Naive thymus-derived CD4-positive, alpha-beta T cell (primary cell): Measurements from ENCODE around the gene TMEM98. TPM values are rescaled to one million over a fixed set of nuclear protein-coding genes. Genes with fewer than 3 reads are reported as not detected.
"Not testable (repeated sequence)": the region's sequence is repeated elsewhere in the genome, so short reads cannot be mapped to it uniquely, and the experiment has no call there.

ENCODE experiments used
- ATAC-seq: fragments of 150-1000 bp; cut with Tn5 transposase; 2 replicates; pipeline ENCODE4 v1.10.0; 2021; ENCODE audit warnings: mild to moderate bottlenecking, moderate library complexity
- CTCF ChIA-PET: fragments of 350-600 bp; sonication (Branson Sonifier 250); formaldehyde crosslinking; loops from one replicate; lab custom pipeline; 2021; ENCODE audit warnings: antibody characterized with exemption; lab: Charles Lee
- POLR2A ChIA-PET: fragments of 350-600 bp; sonication (Branson Sonifier 250); formaldehyde crosslinking; loops from one replicate; lab custom pipeline; 2021; ENCODE audit warnings: antibody characterized with exemption, inconsistent platforms; lab: Charles Lee
- DNase-seq, 9 donors: peaks; one replicate each; pipeline versions ENCODE4 v3.0.0 to v3.0.0-alpha.2; 2020 to 2022; ENCODE audit warnings: mixed read lengths in 1 of 9
- H3K27ac ChIP-seq: one replicate; pipeline ENCODE4 v1.7.0; 2013; ENCODE audit warnings: mild to moderate bottlenecking, low read depth, low read length, moderate library complexity
- H3K27me3 ChIP-seq, 2 donors: one replicate each; pipeline ENCODE4 v1.7.0; 2013; ENCODE audit warnings: low read length in 2 of 2, mild to moderate bottlenecking in 2 of 2, moderate library complexity in 2 of 2; ENCODE audit not compliant: control insufficient read depth in 2 of 2, insufficient read depth in 2 of 2
- H3K36me3 ChIP-seq, 3 experiments: 1 replicate in 2 of 3; 2 replicates in 1 of 3; pipeline ENCODE4 v1.7.0; 2013; ENCODE audit warnings: low read length in 3 of 3, mild to moderate bottlenecking in 3 of 3, moderate library complexity in 1 of 3; ENCODE audit not compliant: insufficient read depth in 3 of 3, control insufficient read depth in 2 of 3
- H3K4me1 ChIP-seq, 2 donors: one replicate each; pipeline ENCODE4 v1.7.0; 2013; ENCODE audit warnings: low read length in 2 of 2, mild to moderate bottlenecking in 2 of 2, moderate library complexity in 1 of 2; ENCODE audit not compliant: control insufficient read depth in 2 of 2, insufficient read depth in 2 of 2
- H3K4me3 ChIP-seq: 2 replicates; pipeline ENCODE4 v1.7.0; 2013; ENCODE audit warnings: mild to moderate bottlenecking, low read length
- H3K9me3 ChIP-seq, 3 experiments: 1 replicate in 2 of 3; 2 replicates in 1 of 3; pipeline ENCODE4 v1.7.0; 2013; ENCODE audit warnings: low read length in 3 of 3; ENCODE audit not compliant: control insufficient read depth in 2 of 3
- H3K27ac Mint-ChIP-seq, 9 donors: one replicate each; pipeline ENCODE4 v1.8.0; 2020 to 2022; ENCODE audit warnings: mixed read lengths in 9 of 9, mild to moderate bottlenecking in 8 of 9, moderate library complexity in 5 of 9, inconsistent platforms in 2 of 9
- H3K27me3 Mint-ChIP-seq, 5 donors: one replicate each; pipeline ENCODE4 v1.8.0; 2021 to 2022; ENCODE audit warnings: mixed read lengths in 5 of 5, mild to moderate bottlenecking in 1 of 5
- H3K36me3 Mint-ChIP-seq, 5 donors: one replicate each; pipeline ENCODE4 v1.8.0; 2020 to 2022; ENCODE audit warnings: mixed read lengths in 5 of 5, mild to moderate bottlenecking in 3 of 5, inconsistent platforms in 1 of 5
- H3K4me1 Mint-ChIP-seq, 7 donors: one replicate each; pipeline ENCODE4 v1.8.0; 2020 to 2022; ENCODE audit warnings: mixed read lengths in 7 of 7, mild to moderate bottlenecking in 3 of 7, inconsistent platforms in 1 of 7
- H3K4me3 Mint-ChIP-seq, 10 donors: one replicate each; pipeline ENCODE4 v1.8.0; 2020 to 2022; ENCODE audit warnings: mild to moderate bottlenecking in 10 of 10, mixed read lengths in 10 of 10, moderate library complexity in 6 of 10, inconsistent platforms in 2 of 10
- H3K9me3 Mint-ChIP-seq, 11 donors: one replicate each; pipeline ENCODE4 v1.8.0; 2020 to 2022; ENCODE audit warnings: mixed read lengths in 11 of 11, mild to moderate bottlenecking in 4 of 11, inconsistent platforms in 1 of 11, moderate library complexity in 1 of 11
- intact Hi-C, 2 donors: fragments of 100-400 bp; cut with micrococcal nuclease; formaldehyde crosslinking; loops; one replicate each; pipeline ENCODE4 v1.15.1; 2023
- polyA plus RNA-seq, 2 donors: library from polyadenylated mRNA; unstranded; fragments of 300-500 nt; fragmentation: Illumina TruSeq; gene quantifications; one replicate each; pipeline ENCODE4 v1.2.3, GENCODE V29; 2021
- total RNA-seq, 6 experiments: library from RNA in 5 of 6; stranded (reverse) in 5 of 6; gene quantifications; 1 replicate in 5 of 6; 2 replicates in 1 of 6; pipeline ENCODE4 v1.2.3 and lab custom pipeline; 2021 to 2026

TMEM98 gene
- total and polyA plus RNA-seq, 7 experiments from 2014 or later, result 0.73 to 1.6 TPM; not detected in 5

DNA sequence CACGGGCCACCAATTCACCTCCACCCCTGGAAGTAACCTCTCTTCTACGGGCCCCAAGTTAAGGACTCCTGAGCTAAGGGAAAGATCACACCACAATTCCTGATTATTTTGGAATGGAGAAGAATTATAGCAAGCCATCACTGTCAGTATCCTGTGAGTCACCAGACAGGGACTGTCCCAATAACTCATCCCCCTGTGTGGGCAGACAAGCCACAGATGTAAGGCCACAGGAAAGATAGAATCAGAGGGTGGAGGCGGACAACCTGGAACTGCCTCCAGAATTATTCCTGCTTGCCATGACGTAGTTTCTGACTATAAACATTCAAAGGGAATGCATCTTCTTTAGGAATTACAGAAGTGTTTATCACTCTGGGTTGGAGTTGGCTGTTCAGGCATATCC, 45.2 kb upstream of the TMEM98 start:
- Mint-ChIP-seq H3K9me3 (peaks cover 0 to 2% (median 0%) of the 10 kb centered on the region in 11 donors), H3K27ac (no peak overlapping the region), H3K27me3 (peaks cover 6 to 41% (median 30%) of the 10 kb centered on the region in 5 donors), H3K36me3 (no peaks in the 10 kb centered on the region), H3K4me3 (no peak overlapping the region), H3K4me1 (peaks cover 0 to 2% (median under 1%) of the 10 kb centered on the region in 7 donors)
- Histone ChIP-seq H3K4me3 (no peak overlapping the region), H3K9me3 (no peaks in the 10 kb centered on the region), H3K4me1 (no peaks in the 10 kb centered on the region), H3K36me3 (no peaks in the 10 kb centered on the region), H3K27ac (no peak overlapping the region), H3K27me3 (peaks cover 0 to 4% of the 10 kb centered on the region in 2 donors)
- ChIA-PET POLR2A (no interaction called here), CTCF (no interaction called here)
- DNase-seq, result peak in 1 of 9 donors; percentile 57
- intact Hi-C loops, result no loop called here
- ATAC-seq, result no peak

GRCh38 chr17:32886951-32887350, 41.0 kb upstream of the TMEM98 start:
- H3K4me1 ChIP-seq, H3K9me3 ChIP-seq, H3K36me3 ChIP-seq, H3K9me3 Mint-ChIP-seq, H3K4me1 Mint-ChIP-seq, POLR2A ChIA-PET, H3K4me3 Mint-ChIP-seq, intact Hi-C loops, ATAC-seq, CTCF ChIA-PET, DNase-seq, H3K27me3 ChIP-seq, H3K4me3 ChIP-seq, H3K27ac Mint-ChIP-seq, H3K36me3 Mint-ChIP-seq, H3K27ac ChIP-seq: not testable (repeated sequence)
- peaks cover 6 to 26% (median 22%) of the 10 kb centered on the region in 5 donors for H3K27me3 Mint-ChIP-seq

GRCh38 chr17:32887410-32887809, 40.5 kb upstream of the TMEM98 start:
- H3K9me3 Mint-ChIP-seq, H3K4me1 Mint-ChIP-seq, H3K27me3 ChIP-seq, H3K4me3 Mint-ChIP-seq, POLR2A ChIA-PET, H3K9me3 ChIP-seq, H3K4me3 ChIP-seq, ATAC-seq, H3K36me3 Mint-ChIP-seq, CTCF ChIA-PET, H3K36me3 ChIP-seq, H3K4me1 ChIP-seq, DNase-seq, H3K27ac Mint-ChIP-seq, intact Hi-C loops, H3K27ac ChIP-seq: not testable (repeated sequence)
- peaks cover 6 to 23% (median 21%) of the 10 kb centered on the region in 5 donors for H3K27me3 Mint-ChIP-seq

GRCh38 chr17:32894245-32894644, 33.7 kb upstream of the TMEM98 start:
- Histone ChIP-seq H3K4me1 (no peaks in the 10 kb centered on the region), H3K4me3 (no peak overlapping the region), H3K9me3 (no peaks in the 10 kb centered on the region), H3K27me3 (no peaks in the 10 kb centered on the region), H3K36me3 (no peaks in the 10 kb centered on the region), H3K27ac (no peak overlapping the region)
- no peak for DNase-seq
- Mint-ChIP-seq H3K9me3 (peaks cover 0 to 3% (median 0%) of the 10 kb centered on the region in 11 donors), H3K27me3 (peaks cover 4 to 24% (median 13%) of the 10 kb centered on the region in 5 donors), H3K36me3 (no peaks in the 10 kb centered on the region), H3K4me3 (no peak overlapping the region), H3K4me1 (no peaks in the 10 kb centered on the region), H3K27ac (no peak overlapping the region)
- CTCF ChIA-PET, result no interaction called here
- POLR2A ChIA-PET, result no interaction called here
- ATAC-seq, result no peak
- intact Hi-C loops, result no loop called here

DNA sequence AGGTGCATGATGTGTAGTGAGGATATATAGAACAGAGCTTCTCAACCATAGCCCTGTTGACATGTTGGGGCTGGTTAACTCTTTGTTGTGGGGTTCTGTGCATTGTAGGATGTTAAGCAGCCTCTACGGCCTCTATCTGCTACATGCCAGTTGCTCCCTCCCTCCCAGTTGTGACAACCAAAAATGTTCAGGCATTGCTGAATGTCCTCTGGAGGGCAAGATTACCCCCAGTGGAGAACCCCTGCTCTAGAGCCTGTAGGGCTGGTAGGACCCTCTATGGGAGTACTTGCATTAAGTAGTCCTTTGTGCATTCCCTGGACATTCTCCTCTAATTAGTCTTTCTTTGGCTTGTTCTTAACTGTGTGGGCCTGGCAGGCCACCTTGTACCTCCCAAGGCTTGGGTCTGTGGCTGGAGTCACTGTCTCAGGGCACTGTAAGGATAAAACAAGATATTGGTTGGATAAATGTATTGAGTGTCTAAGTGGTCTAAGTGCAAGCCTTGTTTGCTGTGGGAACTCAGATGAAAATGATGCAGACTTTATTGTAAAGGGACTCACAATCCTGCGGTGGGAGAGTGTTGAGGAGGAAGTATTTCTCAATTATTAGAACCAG, 31.2 kb upstream of the TMEM98 start:
- peaks cover 0 to 3% (median 0%) of the 10 kb centered on the region in 11 donors for H3K9me3 Mint-ChIP-seq
- intact Hi-C loops, result no loop called here
- no peaks in the 10 kb centered on the region for H3K36me3 Mint-ChIP-seq
- H3K27me3 Mint-ChIP-seq, result peaks cover 5 to 30% (median 13%) of the 10 kb centered on the region in 5 donors
- Histone ChIP-seq H3K27ac (no peak overlapping the region), H3K36me3 (no peaks in the 10 kb centered on the region), H3K9me3 (no peaks in the 10 kb centered on the region), H3K27me3 (no peaks in the 10 kb centered on the region), H3K4me3 (no peak overlapping the region), H3K4me1 (no peaks in the 10 kb centered on the region)
- H3K4me1 Mint-ChIP-seq, result no peaks in the 10 kb centered on the region
- no peak overlapping the region for H3K27ac Mint-ChIP-seq
- no peak overlapping the region for H3K4me3 Mint-ChIP-seq
- DNase-seq, result no peak
- ChIA-PET CTCF (no interaction called here), POLR2A (no interaction called here)
- no peak for ATAC-seq

DNA sequence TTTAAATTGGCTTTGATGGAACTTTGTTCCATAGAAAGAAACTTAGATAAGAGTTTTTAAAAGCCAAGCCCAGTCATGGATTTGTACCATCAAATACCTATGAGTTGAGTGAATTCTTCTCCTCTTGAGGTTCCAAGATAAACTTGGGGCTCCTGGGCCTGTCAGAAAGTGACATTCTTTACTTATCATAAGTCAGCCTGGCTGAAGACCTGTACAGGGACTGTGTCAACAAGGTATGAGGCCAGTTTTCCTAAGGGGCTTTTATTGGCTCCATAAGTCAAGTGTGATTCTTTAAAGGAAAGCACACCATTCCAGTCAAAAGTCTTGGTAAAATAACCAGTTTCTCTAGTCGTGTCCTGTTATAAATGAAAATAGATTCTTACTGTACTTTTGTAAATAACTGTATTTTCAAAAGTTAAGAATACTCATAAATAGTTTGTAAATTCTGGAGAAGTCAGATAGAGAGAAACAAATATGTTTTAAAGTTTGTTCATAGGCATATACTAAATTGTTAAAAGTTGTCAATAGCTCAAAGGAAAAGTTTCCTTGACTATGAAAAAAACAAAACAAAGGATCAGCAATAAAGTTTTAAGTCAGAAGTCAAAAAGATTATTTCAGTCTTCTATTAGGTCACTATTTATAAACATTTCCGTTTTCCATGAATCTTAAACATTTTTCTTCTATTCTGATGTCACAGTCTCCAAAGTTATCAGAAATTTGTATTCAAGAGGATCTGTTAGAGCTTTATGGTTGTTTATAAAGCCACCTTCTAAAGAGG, 28.5 kb upstream of the TMEM98 start:
- ChIA-PET POLR2A (interaction anchor here (0.6 kb wide), 1 partner anchor 20 kb away, joined by 3 read pairs; no protein-coding TSS in a partner anchor), CTCF (no interaction called here)
- ATAC-seq, result no peak
- no peaks in the 10 kb centered on the region for H3K36me3 Mint-ChIP-seq
- no peak overlapping the region for H3K27ac ChIP-seq
- no peaks in the 10 kb centered on the region for H3K4me1 ChIP-seq
- intact Hi-C loops, result no loop called here
- H3K27ac Mint-ChIP-seq, result no peak overlapping the region
- no peaks in the 10 kb centered on the region for H3K9me3 ChIP-seq
- H3K36me3 ChIP-seq, result no peaks in the 10 kb centered on the region
- H3K4me1 Mint-ChIP-seq, result peaks cover 0 to 11% (median 0%) of the 10 kb centered on the region in 7 donors
- no peaks in the 10 kb centered on the region for H3K9me3 Mint-ChIP-seq
- H3K27me3 Mint-ChIP-seq, result peaks cover 10 to 34% (median 19%) of the 10 kb centered on the region in 5 donors
- DNase-seq, result no peak
- H3K27me3 ChIP-seq, result no peaks in the 10 kb centered on the region
- H3K4me3 Mint-ChIP-seq, result no peak overlapping the region
- no peak overlapping the region for H3K4me3 ChIP-seq
